H1 (cell line): Measurements from ENCODE around the gene ZNF764. TPM values are rescaled to one million over a fixed set of nuclear protein-coding genes. Genes with fewer than 3 reads are reported as not detected.

Experiments
- BCL11A ChIP-seq, 2 experiments: IDR thresholded peaks; one replicate each; pipeline ENCODE4 v1.6.1; 2011; ENCODE audit warnings: low read depth in 2 of 2, low read length in 2 of 2, mild to moderate bottlenecking in 2 of 2
- CHD1 ChIP-seq: IDR thresholded peaks from 2 replicates; pipeline ENCODE4 v1.6.1; 2012; ENCODE audit warnings: low read depth, low read length, improper control_type of control experiment
- EZH2 ChIP-seq: fragments of 200-600 bp; sonication (generic); IDR thresholded peaks from 2 replicates; pipeline ENCODE4 v1.7.1; 2012; ENCODE audit warnings: low read depth, mild to moderate bottlenecking, moderate library complexity, low read length, inconsistent platforms; ENCODE audit not compliant: severe bottlenecking
- KDM5A ChIP-seq: fragments of 200-600 bp; IDR thresholded peaks from 2 replicates; pipeline ENCODE4 v1.7.1; 2012; ENCODE audit warnings: mild to moderate bottlenecking, low read length, inconsistent platforms, mixed read lengths
- ZNF274 ChIP-seq: IDR thresholded peaks from 2 replicates; pipeline ENCODE4 v1.7.0; 2012; ENCODE audit warnings: low read length, borderline replicate concordance; ENCODE audit errors: extremely low read depth
- polyA plus RNA-seq, 7 experiments: library from polyadenylated mRNA; depleted of rRNA in 3 of 7; stranded (reverse) in 5 of 7; unstranded in 2 of 7; fragments of >200 nt in 5 of 7; fragments of 200-250 nt in 2 of 7; gene quantifications; 1 replicate in 5 of 7; 2 replicates in 1 of 7; 4 replicates in 1 of 7; pipeline versions ENCODE4 v1.2.1 to v1.2.3, GENCODE V29; 2011 to 2013; ENCODE audit warnings: missing spikeins in 2 of 7, mixed read lengths in 2 of 7
- total RNA-seq: library from RNA; stranded (reverse); fragmentation: NEBNext Ultra II Directional; extraction: Animal tissue kit (Norgen Biotek cat#: 25700); gene quantifications from 2 replicates; pipeline ENCODE4 v1.2.1, GENCODE V29; 2021
- TF ChIP-seq, protein P1 (sequence below): fragments of 300-600 bp; sonication (generic); IDR thresholded peaks from 2 replicates; pipeline ENCODE4 v1.7.1; 2012; ENCODE audit warnings: low read length, moderate library complexity, mild to moderate bottlenecking, inconsistent platforms; ENCODE audit not compliant: insufficient replicate concordance

Gene ZNF764
- total and polyA plus RNA-seq, 2 of the 8 experiments (the other 6 are each of a cell fraction or from before 2014, with no cell fraction given) = 5.7 to 7.7 TPM

DNA sequence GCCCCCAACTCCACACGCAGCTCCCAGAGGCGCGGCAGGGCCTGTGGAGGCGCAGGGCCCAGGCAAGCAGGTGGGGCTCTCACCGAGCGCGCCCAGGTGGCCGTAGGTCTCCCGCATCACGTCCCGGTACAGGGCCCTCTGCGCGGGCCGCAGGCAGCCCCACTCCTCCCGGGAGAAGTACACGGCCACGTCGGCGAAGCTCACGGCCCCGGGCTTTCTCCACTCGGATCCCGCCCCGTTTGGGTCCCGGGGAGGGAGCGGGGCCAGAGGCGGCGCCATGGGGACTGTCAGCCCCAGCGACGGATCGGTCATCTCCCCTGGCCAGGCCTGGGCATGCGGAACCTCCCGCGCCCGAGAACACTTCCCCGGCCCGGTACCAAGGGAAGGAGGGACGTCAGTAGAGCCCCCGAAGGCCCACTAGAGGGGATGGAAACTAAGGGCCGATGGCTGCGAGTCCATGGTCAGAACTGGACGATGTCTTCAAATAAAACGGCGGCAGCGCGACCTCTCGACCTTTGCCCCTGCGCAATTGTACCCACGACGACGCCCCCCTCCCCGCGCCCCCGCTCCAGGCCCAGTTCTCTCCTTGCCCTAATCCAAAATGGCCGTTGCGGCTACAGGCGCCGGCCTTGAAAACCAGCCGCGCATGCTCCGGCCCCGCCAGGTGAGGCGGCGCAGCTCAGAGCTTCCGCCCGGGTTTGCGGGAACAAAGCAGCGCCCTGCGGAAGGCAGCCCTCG lies 23.6 kb downstream of the ZNF764 start, which contains the start of gene ZNF747 (continued):
- TF ChIP-seq, protein P1, sequence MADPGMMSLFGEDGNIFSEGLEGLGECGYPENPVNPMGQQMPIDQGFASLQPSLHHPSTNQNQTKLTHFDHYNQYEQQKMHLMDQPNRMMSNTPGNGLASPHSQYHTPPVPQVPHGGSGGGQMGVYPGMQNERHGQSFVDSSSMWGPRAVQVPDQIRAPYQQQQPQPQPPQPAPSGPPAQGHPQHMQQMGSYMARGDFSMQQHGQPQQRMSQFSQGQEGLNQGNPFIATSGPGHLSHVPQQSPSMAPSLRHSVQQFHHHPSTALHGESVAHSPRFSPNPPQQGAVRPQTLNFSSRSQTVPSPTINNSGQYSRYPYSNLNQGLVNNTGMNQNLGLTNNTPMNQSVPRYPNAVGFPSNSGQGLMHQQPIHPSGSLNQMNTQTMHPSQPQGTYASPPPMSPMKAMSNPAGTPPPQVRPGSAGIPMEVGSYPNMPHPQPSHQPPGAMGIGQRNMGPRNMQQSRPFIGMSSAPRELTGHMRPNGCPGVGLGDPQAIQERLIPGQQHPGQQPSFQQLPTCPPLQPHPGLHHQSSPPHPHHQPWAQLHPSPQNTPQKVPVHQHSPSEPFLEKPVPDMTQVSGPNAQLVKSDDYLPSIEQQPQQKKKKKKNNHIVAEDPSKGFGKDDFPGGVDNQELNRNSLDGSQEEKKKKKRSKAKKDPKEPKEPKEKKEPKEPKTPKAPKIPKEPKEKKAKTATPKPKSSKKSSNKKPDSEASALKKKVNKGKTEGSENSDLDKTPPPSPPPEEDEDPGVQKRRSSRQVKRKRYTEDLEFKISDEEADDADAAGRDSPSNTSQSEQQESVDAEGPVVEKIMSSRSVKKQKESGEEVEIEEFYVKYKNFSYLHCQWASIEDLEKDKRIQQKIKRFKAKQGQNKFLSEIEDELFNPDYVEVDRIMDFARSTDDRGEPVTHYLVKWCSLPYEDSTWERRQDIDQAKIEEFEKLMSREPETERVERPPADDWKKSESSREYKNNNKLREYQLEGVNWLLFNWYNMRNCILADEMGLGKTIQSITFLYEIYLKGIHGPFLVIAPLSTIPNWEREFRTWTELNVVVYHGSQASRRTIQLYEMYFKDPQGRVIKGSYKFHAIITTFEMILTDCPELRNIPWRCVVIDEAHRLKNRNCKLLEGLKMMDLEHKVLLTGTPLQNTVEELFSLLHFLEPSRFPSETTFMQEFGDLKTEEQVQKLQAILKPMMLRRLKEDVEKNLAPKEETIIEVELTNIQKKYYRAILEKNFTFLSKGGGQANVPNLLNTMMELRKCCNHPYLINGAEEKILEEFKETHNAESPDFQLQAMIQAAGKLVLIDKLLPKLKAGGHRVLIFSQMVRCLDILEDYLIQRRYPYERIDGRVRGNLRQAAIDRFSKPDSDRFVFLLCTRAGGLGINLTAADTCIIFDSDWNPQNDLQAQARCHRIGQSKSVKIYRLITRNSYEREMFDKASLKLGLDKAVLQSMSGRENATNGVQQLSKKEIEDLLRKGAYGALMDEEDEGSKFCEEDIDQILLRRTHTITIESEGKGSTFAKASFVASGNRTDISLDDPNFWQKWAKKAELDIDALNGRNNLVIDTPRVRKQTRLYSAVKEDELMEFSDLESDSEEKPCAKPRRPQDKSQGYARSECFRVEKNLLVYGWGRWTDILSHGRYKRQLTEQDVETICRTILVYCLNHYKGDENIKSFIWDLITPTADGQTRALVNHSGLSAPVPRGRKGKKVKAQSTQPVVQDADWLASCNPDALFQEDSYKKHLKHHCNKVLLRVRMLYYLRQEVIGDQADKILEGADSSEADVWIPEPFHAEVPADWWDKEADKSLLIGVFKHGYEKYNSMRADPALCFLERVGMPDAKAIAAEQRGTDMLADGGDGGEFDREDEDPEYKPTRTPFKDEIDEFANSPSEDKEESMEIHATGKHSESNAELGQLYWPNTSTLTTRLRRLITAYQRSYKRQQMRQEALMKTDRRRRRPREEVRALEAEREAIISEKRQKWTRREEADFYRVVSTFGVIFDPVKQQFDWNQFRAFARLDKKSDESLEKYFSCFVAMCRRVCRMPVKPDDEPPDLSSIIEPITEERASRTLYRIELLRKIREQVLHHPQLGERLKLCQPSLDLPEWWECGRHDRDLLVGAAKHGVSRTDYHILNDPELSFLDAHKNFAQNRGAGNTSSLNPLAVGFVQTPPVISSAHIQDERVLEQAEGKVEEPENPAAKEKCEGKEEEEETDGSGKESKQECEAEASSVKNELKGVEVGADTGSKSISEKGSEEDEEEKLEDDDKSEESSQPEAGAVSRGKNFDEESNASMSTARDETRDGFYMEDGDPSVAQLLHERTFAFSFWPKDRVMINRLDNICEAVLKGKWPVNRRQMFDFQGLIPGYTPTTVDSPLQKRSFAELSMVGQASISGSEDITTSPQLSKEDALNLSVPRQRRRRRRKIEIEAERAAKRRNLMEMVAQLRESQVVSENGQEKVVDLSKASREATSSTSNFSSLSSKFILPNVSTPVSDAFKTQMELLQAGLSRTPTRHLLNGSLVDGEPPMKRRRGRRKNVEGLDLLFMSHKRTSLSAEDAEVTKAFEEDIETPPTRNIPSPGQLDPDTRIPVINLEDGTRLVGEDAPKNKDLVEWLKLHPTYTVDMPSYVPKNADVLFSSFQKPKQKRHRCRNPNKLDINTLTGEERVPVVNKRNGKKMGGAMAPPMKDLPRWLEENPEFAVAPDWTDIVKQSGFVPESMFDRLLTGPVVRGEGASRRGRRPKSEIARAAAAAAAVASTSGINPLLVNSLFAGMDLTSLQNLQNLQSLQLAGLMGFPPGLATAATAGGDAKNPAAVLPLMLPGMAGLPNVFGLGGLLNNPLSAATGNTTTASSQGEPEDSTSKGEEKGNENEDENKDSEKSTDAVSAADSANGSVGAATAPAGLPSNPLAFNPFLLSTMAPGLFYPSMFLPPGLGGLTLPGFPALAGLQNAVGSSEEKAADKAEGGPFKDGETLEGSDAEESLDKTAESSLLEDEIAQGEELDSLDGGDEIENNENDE = no peak
- TF ChIP-seq EZH2 (no peak), ZNF274 (no peak), BCL11A (IDR thresholded peaks at IDR 0.05; ENCODE audit: low read depth in 2 of 2, low read length in 2 of 2) (no peak), KDM5A (no peak), CHD1 (no peak)
